Caco-2 (cell line): ENCODE results near the gene OSBP. TPM values are rescaled to one million over a fixed set of nuclear protein-coding genes. Genes with fewer than 3 reads are reported as not detected.

Source experiments
- BruUV-seq: library from RNA; stranded (reverse); fragments of 400-500 nt; replicated peaks from 2 replicates; lab custom pipeline; 2021; lab: Mats Ljungman, UMichigan
- CTCF ChIA-PET: fragments of 300-600 bp; sonication (Branson Sonifier 250); formaldehyde crosslinking; loops from one replicate; lab custom pipeline; 2022; ENCODE audit warnings: antibody characterized with exemption; lab: Charles Lee
- POLR2A ChIA-PET: fragments of 300-600 bp; sonication (Branson Sonifier 250); formaldehyde crosslinking; loops from one replicate; lab custom pipeline; 2022; ENCODE audit warnings: antibody characterized with exemption; lab: Charles Lee
- DNase-seq, 2 experiments: peaks; one replicate each; pipeline versions ENCODE4 v3.0.0 to v3.0.0-alpha.2; 2020 to 2022
- H3K27me3 ChIP-seq: replicated peaks from 2 replicates; pipeline ENCODE4 v1.6.0; 2011; ENCODE audit warnings: low read length; ENCODE audit not compliant: control insufficient read depth, insufficient read depth
- H3K36me3 ChIP-seq: 2 replicates; pipeline ENCODE4 v1.5.1; 2011; ENCODE audit warnings: low read length; ENCODE audit not compliant: control insufficient read depth, insufficient read depth
- H3K4me1 ChIP-seq: fragments of 250-450 bp; sonication (Bioruptor Pico); 2 replicates; pipeline ENCODE4 v1.5.1; 2020; ENCODE audit warnings: mild to moderate bottlenecking
- H3K4me3 ChIP-seq: 2 replicates; pipeline ENCODE4 v1.5.1; 2011; ENCODE audit warnings: low read depth, mild to moderate bottlenecking, control low read depth, low read length
- H3K9me3 ChIP-seq: fragments of 250-450 bp; sonication (Bioruptor Pico); 2 replicates; pipeline ENCODE4 v1.5.1; 2020; ENCODE audit warnings: mild to moderate bottlenecking, moderate library complexity
- H3K27ac Mint-ChIP-seq: one replicate; pipeline ENCODE4 v1.8.0; 2022; ENCODE audit warnings: mixed read lengths; ENCODE audit not compliant: unreplicated experiment
- H3K27me3 Mint-ChIP-seq: one replicate; pipeline ENCODE4 v1.8.0; 2022; ENCODE audit warnings: mixed read lengths; ENCODE audit not compliant: insufficient read depth, unreplicated experiment
- H3K36me3 Mint-ChIP-seq: one replicate; pipeline ENCODE4 v1.8.0; 2022; ENCODE audit warnings: mild to moderate bottlenecking, mixed read lengths; ENCODE audit not compliant: insufficient read depth, unreplicated experiment
- H3K4me1 Mint-ChIP-seq: one replicate; pipeline ENCODE4 v1.8.0; 2022; ENCODE audit warnings: low read depth, mixed read lengths; ENCODE audit not compliant: unreplicated experiment
- H3K4me3 Mint-ChIP-seq: one replicate; pipeline ENCODE4 v1.8.0; 2022; ENCODE audit warnings: mild to moderate bottlenecking, moderate library complexity, mixed read lengths; ENCODE audit not compliant: unreplicated experiment
- H3K9me3 Mint-ChIP-seq: one replicate; pipeline ENCODE4 v1.8.0; 2022; ENCODE audit warnings: mixed read lengths; ENCODE audit not compliant: unreplicated experiment
- CTCF ChIP-seq, 2 experiments: fragments of 200-600 bp in 1 of 2; IDR thresholded peaks; 1 replicate in 1 of 2; 2 replicates in 1 of 2; pipeline versions ENCODE4 v1.5.1 to v1.8.0; 2011 to 2022; ENCODE audit warnings: antibody characterized with exemption in 1 of 2, control low read depth in 1 of 2, inconsistent platforms in 1 of 2, low read depth in 1 of 2, low read length in 1 of 2, mild to moderate bottlenecking in 1 of 2, moderate library complexity in 1 of 2; ENCODE audit not compliant: insufficient read depth in 1 of 2, severe bottlenecking in 1 of 2, unreplicated experiment in 1 of 2
- intact Hi-C: fragments of 100-400 bp; cut with micrococcal nuclease; formaldehyde crosslinking; loops from one replicate; pipeline ENCODE4 v1.10.0; 2022; ENCODE audit not compliant: unreplicated experiment
- total RNA-seq: library from RNA; stranded (reverse); gene quantifications from 2 replicates; pipeline ENCODE4 v1.2.3, GENCODE V29; 2022

The OSBP gene
- total RNA-seq, 1 experiment from 2014 or later = 67.5 TPM

GRCh38 chr11:59574932-59575502 lies 40.6 kb downstream of the OSBP start:
- Mint-ChIP-seq H3K4me3 (no peak overlapping the region), H3K4me1 (no peaks in the 10 kb centered on the region), H3K9me3 (no peaks in the 10 kb centered on the region), H3K36me3 (peaks cover 78% of the 10 kb centered on the region), H3K27ac (no peak overlapping the region), H3K27me3 (no peaks in the 10 kb centered on the region)
- no TSS peak for BruUV-seq
- no peak overlapping the region for H3K4me3 ChIP-seq
- no peak for DNase-seq
- no peaks in the 10 kb centered on the region for H3K9me3 ChIP-seq
- H3K36me3 ChIP-seq = 0 out of 2 replicates have a peak, but pooled peaks cover 1% of the 10 kb centered on the region
- intact Hi-C loops = no loop called here
- no peaks in the 10 kb centered on the region for H3K27me3 ChIP-seq
- ChIA-PET POLR2A (no interaction called here), CTCF (no interaction called here)
- TF ChIP-seq CTCF (IDR thresholded peaks at IDR 0.05; ENCODE audit: insufficient read depth in 1 of 2, low read depth in 1 of 2, low read length in 1 of 2, severe bottlenecking in 1 of 2, unreplicated experiment in 1 of 2) = no peak
- no peaks in the 10 kb centered on the region for H3K4me1 ChIP-seq

- ChIA-PET CTCF (no interaction called here), POLR2A (no interaction called here)
- BruUV-seq = no TSS peak
- Mint-ChIP-seq H3K9me3 (no peaks in the 10 kb centered on the region), H3K4me3 (no peak overlapping the region), H3K4me1 (no peaks in the 10 kb centered on the region), H3K36me3 (peaks cover 72% of the 10 kb centered on the region), H3K27ac (no peak overlapping the region), H3K27me3 (no peaks in the 10 kb centered on the region)
- 0 out of 2 replicates have a peak, but pooled peaks cover 1% of the 10 kb centered on the region for H3K36me3 ChIP-seq
- H3K4me1 ChIP-seq = no peaks in the 10 kb centered on the region
- intact Hi-C loops = no loop called here
- H3K27me3 ChIP-seq = no peaks in the 10 kb centered on the region
- no peaks in the 10 kb centered on the region for H3K9me3 ChIP-seq
- no peak for TF ChIP-seq CTCF (IDR thresholded peaks at IDR 0.05; ENCODE audit: insufficient read depth in 1 of 2, low read depth in 1 of 2, low read length in 1 of 2, severe bottlenecking in 1 of 2, unreplicated experiment in 1 of 2)
- no peak for DNase-seq
- H3K4me3 ChIP-seq = no peak overlapping the region
These were observed 41.1 kb downstream of the OSBP start for GRCh38 chr11:59574467-59574866.

- peaks cover 60% of the 10 kb centered on the region for H3K36me3 Mint-ChIP-seq
- H3K4me3 Mint-ChIP-seq = no peak overlapping the region
- Histone ChIP-seq H3K9me3 (no peaks in the 10 kb centered on the region), H3K36me3 (0 out of 2 replicates have a peak, but pooled peaks cover 1% of the 10 kb centered on the region), H3K4me3 (no peak overlapping the region), H3K27me3 (no peaks in the 10 kb centered on the region), H3K4me1 (no peaks in the 10 kb centered on the region)
- no peak for DNase-seq
- ChIA-PET CTCF (no interaction called here), POLR2A (no interaction called here)
- BruUV-seq = no TSS peak
- intact Hi-C loops = no loop called here
- TF ChIP-seq CTCF (IDR thresholded peaks at IDR 0.05; ENCODE audit: insufficient read depth in 1 of 2, low read depth in 1 of 2, low read length in 1 of 2, severe bottlenecking in 1 of 2, unreplicated experiment in 1 of 2) = no peak
- H3K27me3 Mint-ChIP-seq = no peaks in the 10 kb centered on the region
- no peak overlapping the region for H3K27ac Mint-ChIP-seq
- H3K9me3 Mint-ChIP-seq = no peaks in the 10 kb centered on the region
- no peaks in the 10 kb centered on the region for H3K4me1 Mint-ChIP-seq
These were observed 42.4 kb downstream of the OSBP start for GRCh38 chr11:59573216-59573615.
